NK-92 (cell line): Measurements from ENCODE around the gene VWDE.

ENCODE experiments used
- DNase-seq: peaks from one replicate; lab custom pipeline; 2025; ENCODE audit not compliant: unreplicated experiment; lab: John Stamatoyannopoulos, UW

The VWDE gene

GRCh38 chr7:12291870-12292269 is 111.8 kb downstream of the VWDE start:
- DNase-seq, result no peak

- no peak for DNase-seq
Observed at GRCh38 chr7:12290761-12291160, 112.9 kb downstream of the VWDE start.

GRCh38 chr7:12289996-12290395 is 113.7 kb downstream of the VWDE start:
- no peak for DNase-seq

GRCh38 chr7:12287901-12288300 is 115.8 kb downstream of the VWDE start:
- DNase-seq, result no peak

GRCh38 chr7:12281038-12281437 is 122.6 kb downstream of the VWDE start:
- no peak for DNase-seq
